ENCODE measurements around the gene PPFIA2. TPM values are rescaled to one million over a fixed set of nuclear protein-coding genes. Genes with fewer than 3 reads are reported as not detected.

Gene PPFIA2
- total and polyA plus RNA-seq, 8 donors = 0.15 to 9.9 (median 2.2) TPM

DNA sequence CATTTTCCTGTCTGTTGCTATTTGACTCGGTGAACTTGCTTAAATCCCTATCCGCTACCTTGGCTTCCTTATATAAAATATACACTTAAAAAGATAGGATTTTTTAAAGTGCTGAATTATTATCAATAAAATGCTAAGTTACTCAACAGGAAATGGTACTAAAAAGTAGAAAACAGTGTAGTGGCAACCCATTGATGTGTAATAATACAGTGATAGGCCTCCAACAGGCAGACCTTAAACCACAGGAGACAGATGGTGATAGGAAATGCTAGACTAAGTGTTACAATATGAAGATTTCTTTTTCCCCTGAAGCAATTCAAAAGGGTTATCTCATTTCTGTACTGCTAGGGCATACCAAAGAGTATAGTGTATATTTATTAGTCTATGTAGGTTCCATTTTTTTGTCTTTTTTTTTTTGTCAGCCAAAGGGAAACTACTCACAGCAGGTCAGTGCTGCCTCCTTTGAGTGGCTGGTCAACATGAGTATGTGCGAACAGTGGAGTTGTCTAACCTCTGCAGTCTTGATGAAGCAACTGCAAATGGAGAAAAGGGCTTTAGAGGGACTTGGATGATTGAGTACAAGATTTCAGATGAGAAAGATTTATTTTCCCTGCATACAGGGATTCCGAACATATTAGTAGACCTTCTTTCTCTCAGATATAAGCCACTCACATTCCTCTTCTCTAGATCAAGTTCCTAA, 497.5 kb downstream of the PPFIA2 start:
- no peaks in the 10 kb centered on the region for H3K4me1 ChIP-seq
- no peaks in the 10 kb centered on the region for H3K9me3 ChIP-seq
- H3K27ac ChIP-seq = no peak overlapping the region
- intact Hi-C loops (cut with DNase I; ENCODE audit: low total_unique reads) = no loop called here
- TF ChIP-seq POLR2AphosphoS5 (IDR thresholded peaks at IDR 0.05) (no peak), POLR2A (IDR thresholded peaks at IDR 0.05) (no peak), EP300 (IDR thresholded peaks at IDR 0.05) (no peak), CTCF (IDR thresholded peaks at IDR 0.05) (no peak)
- no peak overlapping the region for H3K4me3 ChIP-seq
- H3K36me3 ChIP-seq = no peaks in the 10 kb centered on the region
- WGBS, 5 donors = 82 to 95% (median 87%) methylated on average over 4 of the region's 4 CpGs
- DNase-seq = no peak
- no peaks in the 10 kb centered on the region for H3K27me3 ChIP-seq

GRCh38 chr12:81259360-81259759, 499.8 kb downstream of the PPFIA2 start:
- WGBS, 5 donors = 72 to 86% (median 81%) methylated on average over 4 of the region's 4 CpGs

GRCh38 chr12:81257947-81258551, 501.1 kb downstream of the PPFIA2 start:
- WGBS, 5 donors = 42 to 51% (median 46%) methylated on average over 4 of the region's 4 CpGs
- TF ChIP-seq POLR2A (IDR thresholded peaks at IDR 0.05) = no peak
- TF ChIP-seq CTCF (IDR thresholded peaks at IDR 0.05) = peak in 2 of 7 experiments; percentile 25 to 27
- H3K36me3 ChIP-seq = no peaks in the 10 kb centered on the region
- no peak overlapping the region for H3K27ac ChIP-seq
- H3K4me1 ChIP-seq = no peaks in the 10 kb centered on the region
- intact Hi-C loops (cut with DNase I; ENCODE audit: low total_unique reads) = no loop called here
- H3K9me3 ChIP-seq = no peaks in the 10 kb centered on the region
- peak in 1 of 2 donors; percentile 68 for DNase-seq
- H3K27me3 ChIP-seq = no peaks in the 10 kb centered on the region
- no peak overlapping the region for H3K4me3 ChIP-seq

More at GRCh38 chr12:81259360-81259759, 499.8 kb downstream of the PPFIA2 start:
- H3K4me1 ChIP-seq = no peaks in the 10 kb centered on the region
- no peaks in the 10 kb centered on the region for H3K27me3 ChIP-seq
- H3K4me3 ChIP-seq = no peak overlapping the region
- DNase-seq = no peak
- H3K27ac ChIP-seq = no peak overlapping the region
- TF ChIP-seq EP300 (IDR thresholded peaks at IDR 0.05) = no peak
- TF ChIP-seq POLR2A (IDR thresholded peaks at IDR 0.05) = no peak
- no peak for TF ChIP-seq CTCF (IDR thresholded peaks at IDR 0.05)
- no peak for TF ChIP-seq POLR2AphosphoS5 (IDR thresholded peaks at IDR 0.05)
- no peaks in the 10 kb centered on the region for H3K9me3 ChIP-seq
- no peaks in the 10 kb centered on the region for H3K36me3 ChIP-seq
- intact Hi-C loops (cut with DNase I; ENCODE audit: low total_unique reads) = no loop called here

DNA sequence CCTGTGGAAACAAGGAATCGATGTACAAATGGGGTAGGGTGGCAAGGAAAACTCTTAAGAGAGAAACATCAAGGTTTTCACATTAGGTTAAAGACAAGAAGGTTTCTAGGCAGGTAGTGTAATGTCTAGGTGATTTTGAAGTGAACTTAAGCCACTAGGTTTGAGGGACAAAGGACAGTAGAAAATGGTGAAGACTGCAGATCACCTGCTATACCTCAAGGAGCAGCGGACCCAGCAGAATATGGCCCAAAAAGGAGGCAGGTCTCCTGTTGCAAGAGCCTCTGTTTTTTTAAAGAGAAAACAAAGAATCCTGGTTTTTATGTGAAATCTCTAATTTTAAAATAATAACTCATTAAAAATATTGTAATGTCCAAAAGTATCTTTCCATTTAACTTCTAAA, 503.2 kb downstream of the PPFIA2 start:
- TF ChIP-seq POLR2AphosphoS5 (IDR thresholded peaks at IDR 0.05) (no peak), POLR2A (IDR thresholded peaks at IDR 0.05) (no peak), CTCF (IDR thresholded peaks at IDR 0.05) (no peak), EP300 (IDR thresholded peaks at IDR 0.05) (no peak)

More for the DNA sequence above, 503.2 kb downstream of the PPFIA2 start:
- intact Hi-C loops (cut with DNase I; ENCODE audit: low total_unique reads) = no loop called here
- Histone ChIP-seq H3K27ac (no peak overlapping the region), H3K4me1 (no peaks in the 10 kb centered on the region), H3K36me3 (no peaks in the 10 kb centered on the region), H3K4me3 (no peak overlapping the region), H3K27me3 (no peaks in the 10 kb centered on the region), H3K9me3 (no peaks in the 10 kb centered on the region)
- WGBS, 5 donors = 86 to 92% (median 89%) methylated on average over 2 of the region's 2 CpGs
- DNase-seq = no peak

All from stomach (tissue), 9 donors.